ENCODE results near the gene SKP2.
A peak's percentile ranks its signal among the peaks of the same experiment; 100 is the strongest.

SKP2 gene

DNA sequence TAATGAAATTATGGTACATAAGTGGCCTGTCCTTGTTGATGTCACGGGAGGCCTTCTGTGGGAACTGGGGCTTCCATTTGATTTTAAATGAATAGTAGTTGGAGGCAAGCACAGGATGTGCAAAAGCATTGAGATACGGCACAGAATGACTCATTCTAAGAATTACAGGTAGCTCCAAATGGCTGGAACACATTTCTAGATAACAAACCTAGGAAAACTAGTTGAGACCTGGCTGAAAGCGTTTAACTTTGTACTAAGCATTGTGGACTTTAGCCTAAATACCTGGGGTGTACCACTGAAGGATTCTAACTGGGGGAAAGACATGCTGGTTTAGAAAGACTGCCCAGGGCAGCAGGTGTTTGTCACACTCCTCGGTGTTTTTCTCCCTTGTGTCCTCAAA is 9.4 kb downstream of the SKP2 start:
- no peak for DNase-seq
- H3K27ac Mint-ChIP-seq = no peak overlapping the region
- no peak overlapping the region for H3K4me3 Mint-ChIP-seq
- peaks cover 17% of the 10 kb centered on the region for H3K4me1 Mint-ChIP-seq
- no peaks in the 10 kb centered on the region for H3K27me3 Mint-ChIP-seq (ENCODE audit: low read depth, poor library complexity)
- no peak for TF ChIP-seq CTCF (IDR thresholded peaks at IDR 0.05)
- no peaks in the 10 kb centered on the region for H3K9me3 Mint-ChIP-seq
- H3K36me3 Mint-ChIP-seq (ENCODE audit: low read depth) = peaks cover 75% of the 10 kb centered on the region

GRCh38 chr5:36162810-36163486 is 11.0 kb downstream of the SKP2 start:
- Mint-ChIP-seq H3K27me3 (ENCODE audit: low read depth, poor library complexity) (no peaks in the 10 kb centered on the region), H3K27ac (peak overlapping the region; percentile 57), H3K9me3 (no peaks in the 10 kb centered on the region), H3K36me3 (ENCODE audit: low read depth) (peaks cover 76% of the 10 kb centered on the region), H3K4me1 (peaks cover 5% of the 10 kb centered on the region), H3K4me3 (no peak overlapping the region)
- TF ChIP-seq CTCF (IDR thresholded peaks at IDR 0.05) = no peak
- no peak for DNase-seq

GRCh38 chr5:36164461-36164860 is 12.6 kb downstream of the SKP2 start:
- no peaks in the 10 kb centered on the region for H3K9me3 Mint-ChIP-seq
- no peak overlapping the region for H3K27ac Mint-ChIP-seq
- no peaks in the 10 kb centered on the region for H3K27me3 Mint-ChIP-seq (ENCODE audit: low read depth, poor library complexity)
- DNase-seq = no peak
- TF ChIP-seq CTCF (IDR thresholded peaks at IDR 0.05) = no peak
- H3K4me3 Mint-ChIP-seq = no peak overlapping the region
- H3K36me3 Mint-ChIP-seq (ENCODE audit: low read depth) = peaks cover 77% of the 10 kb centered on the region
- H3K4me1 Mint-ChIP-seq = no peaks in the 10 kb centered on the region

DNA sequence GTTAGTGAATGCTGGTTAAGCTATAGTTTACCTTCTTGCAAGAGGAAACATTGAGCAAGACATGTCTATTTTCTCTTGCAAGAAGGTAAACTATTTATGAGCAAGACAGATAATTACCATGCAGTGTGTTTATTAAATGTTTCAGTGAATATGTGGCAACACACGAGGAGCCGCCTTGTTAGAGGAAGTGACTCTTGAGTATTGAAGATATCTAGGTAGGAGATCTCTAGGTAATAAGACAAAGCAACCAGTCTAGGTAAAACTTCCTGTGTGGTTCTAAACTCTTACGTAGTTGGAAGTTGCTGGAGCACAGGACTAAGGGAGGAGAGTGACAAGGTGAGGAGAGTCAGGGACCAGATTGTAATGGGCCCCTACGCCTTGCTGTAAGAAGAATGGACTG is 16.8 kb downstream of the SKP2 start:
- no peak overlapping the region for H3K4me3 Mint-ChIP-seq
- no peak for TF ChIP-seq CTCF (IDR thresholded peaks at IDR 0.05)
- DNase-seq = no peak
- H3K4me1 Mint-ChIP-seq = no peaks in the 10 kb centered on the region
- peaks cover 79% of the 10 kb centered on the region for H3K36me3 Mint-ChIP-seq (ENCODE audit: low read depth)
- no peaks in the 10 kb centered on the region for H3K9me3 Mint-ChIP-seq
- no peaks in the 10 kb centered on the region for H3K27me3 Mint-ChIP-seq (ENCODE audit: low read depth, poor library complexity)
- no peak overlapping the region for H3K27ac Mint-ChIP-seq

DNA sequence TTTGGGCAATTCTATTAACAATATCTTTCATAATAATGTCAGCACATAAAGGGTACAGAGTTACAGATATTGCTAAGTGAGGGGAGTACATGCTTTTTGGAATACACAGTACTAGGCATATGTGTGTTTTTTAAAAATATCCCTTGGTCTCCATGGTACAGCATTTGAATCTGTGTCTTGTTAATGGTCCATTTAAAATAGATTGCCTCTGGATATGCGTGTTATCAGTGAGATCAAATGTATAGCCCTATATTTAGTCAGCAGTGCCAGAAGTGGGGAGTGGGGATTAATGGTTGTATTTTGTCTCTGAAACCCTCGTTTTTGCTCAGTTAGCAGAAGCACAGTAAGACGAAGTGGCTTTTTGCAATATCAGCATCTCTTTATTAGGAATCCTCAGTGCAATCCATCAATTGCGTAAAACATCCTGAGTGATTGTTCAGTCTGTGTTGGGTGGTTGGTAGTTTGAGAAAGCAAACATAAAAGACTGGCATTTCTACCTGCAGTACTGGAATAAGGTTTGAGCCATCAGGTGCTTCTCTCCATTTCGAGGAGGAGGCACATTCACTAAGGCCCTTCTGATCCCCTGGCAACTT is 19.0 kb downstream of the SKP2 start:
- peaks cover 83% of the 10 kb centered on the region for H3K36me3 Mint-ChIP-seq (ENCODE audit: low read depth)
- no peaks in the 10 kb centered on the region for H3K27me3 Mint-ChIP-seq (ENCODE audit: low read depth, poor library complexity)

More for the DNA sequence above, 19.0 kb downstream of the SKP2 start:
- Mint-ChIP-seq H3K4me1 (no peaks in the 10 kb centered on the region), H3K9me3 (no peaks in the 10 kb centered on the region), H3K27ac (no peak overlapping the region), H3K4me3 (no peak overlapping the region)
- no peak for TF ChIP-seq CTCF (IDR thresholded peaks at IDR 0.05)
- no peak for DNase-seq
